Kidney epithelial cell (primary cell): ENCODE measurements around the gene USP9X. TPM values are rescaled to one million over a fixed set of nuclear protein-coding genes. Genes with fewer than 3 reads are reported as not detected.
"Not testable (repeated sequence)": the region's sequence is repeated elsewhere in the genome, so short reads cannot be mapped to it uniquely, and the experiment has no call there.

Experiments used
- DNase-seq: peaks from one replicate; pipeline ENCODE4 v3.0.0-alpha.2; 2010; ENCODE audit warnings: low read depth
- H3K27me3 ChIP-seq: 2 replicates; pipeline ENCODE4 v1.6.0; 2011; ENCODE audit warnings: low read length; ENCODE audit not compliant: control insufficient read depth, insufficient read depth
- H3K36me3 ChIP-seq: 2 replicates; pipeline ENCODE4 v1.5.1; 2011; ENCODE audit warnings: low read length; ENCODE audit not compliant: control insufficient read depth, insufficient read depth
- H3K4me3 ChIP-seq: 2 replicates; pipeline ENCODE4 v1.5.1; 2011; ENCODE audit warnings: low read depth, mild to moderate bottlenecking, control low read depth, low read length
- CTCF ChIP-seq: IDR thresholded peaks from 2 replicates; pipeline ENCODE4 v1.5.1; 2011; ENCODE audit warnings: mild to moderate bottlenecking, moderate library complexity, low read length, control low read depth, inconsistent platforms; ENCODE audit not compliant: insufficient read depth, poor library complexity, severe bottlenecking
- total RNA-seq: library from RNA; depleted of rRNA; stranded (reverse); fragments of >200 nt; gene quantifications from 2 replicates; pipeline ENCODE4 v1.2.3, GENCODE V29; 2015

The USP9X gene
- total RNA-seq, 1 donor from 2014 or later: 53.7 TPM

- peaks cover 2% of the 10 kb centered on the region for H3K36me3 ChIP-seq
- no peak for TF ChIP-seq CTCF
Measured at GRCh38 chrX:41177297-41177696, 92.1 kb downstream of the USP9X start.

GRCh38 chrX:41178201-41178600 lies 93.0 kb downstream of the USP9X start:
- H3K27me3 ChIP-seq: no peaks in the 10 kb centered on the region
- H3K4me3 ChIP-seq: no peak overlapping the region
- no peak for DNase-seq
- peaks cover 2% of the 10 kb centered on the region for H3K36me3 ChIP-seq
- TF ChIP-seq CTCF: no peak

More at GRCh38 chrX:41177297-41177696, 92.1 kb downstream of the USP9X start:
- H3K4me3 ChIP-seq: no peak overlapping the region
- no peak for DNase-seq
- H3K27me3 ChIP-seq: no peaks in the 10 kb centered on the region

GRCh38 chrX:41180194-41180908 lies 95.1 kb downstream of the USP9X start:
- Histone ChIP-seq H3K36me3 (peaks cover 2% of the 10 kb centered on the region), H3K27me3 (no peaks in the 10 kb centered on the region), H3K4me3 (no peak overlapping the region)
- TF ChIP-seq CTCF: peak; percentile 80
- DNase-seq: peak; percentile 32

DNA sequence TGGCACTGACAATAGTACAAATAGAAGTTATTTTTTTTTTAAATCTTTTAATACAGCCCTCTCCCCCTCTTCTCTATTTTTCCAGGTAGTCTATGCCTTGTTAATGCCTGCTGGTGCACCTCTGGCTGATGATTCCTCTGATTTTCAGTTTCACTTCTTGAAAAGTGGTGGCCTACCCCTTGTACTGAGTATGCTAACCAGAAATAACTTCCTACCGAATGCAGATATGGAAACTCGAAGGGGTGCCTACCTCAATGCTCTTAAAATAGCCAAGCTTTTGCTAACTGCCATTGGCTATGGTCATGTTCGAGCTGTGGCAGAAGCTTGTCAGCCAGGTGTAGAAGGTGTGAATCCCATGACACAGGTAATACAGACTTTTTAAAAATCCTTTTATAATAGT lies 99.1 kb downstream of the USP9X start:
- TF ChIP-seq CTCF: no peak
- Histone ChIP-seq H3K27me3 (no peaks in the 10 kb centered on the region), H3K4me3 (no peak overlapping the region), H3K36me3 (peaks cover 2% of the 10 kb centered on the region)
- DNase-seq: no peak

- H3K36me3 ChIP-seq, H3K27me3 ChIP-seq, H3K4me3 ChIP-seq, DNase-seq: not testable (repeated sequence)
Measured at GRCh38 chrX:41186946-41187345, 101.7 kb downstream of the USP9X start.

DNA sequence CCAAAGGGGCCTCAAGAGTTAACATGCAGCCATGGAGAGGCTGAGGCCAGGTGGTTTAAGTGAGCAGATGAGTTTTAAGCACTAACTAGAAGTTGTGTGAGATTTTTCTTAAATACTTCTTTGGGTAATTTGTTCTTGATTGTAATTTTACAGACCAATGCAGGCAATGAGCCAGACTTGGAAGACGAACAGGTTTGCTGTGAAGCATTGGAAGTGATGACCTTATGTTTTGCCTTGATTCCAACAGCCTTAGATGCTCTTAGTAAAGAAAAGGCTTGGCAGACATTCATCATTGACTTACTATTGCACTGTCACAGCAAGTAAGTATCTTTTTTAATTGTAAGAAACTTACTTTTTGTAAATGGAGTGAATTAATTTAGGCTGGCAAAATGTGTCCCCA lies 103.9 kb downstream of the USP9X start:
- Histone ChIP-seq H3K4me3 (no peak overlapping the region), H3K36me3 (no peaks in the 10 kb centered on the region), H3K27me3 (no peaks in the 10 kb centered on the region)
- no peak for TF ChIP-seq CTCF
- no peak for DNase-seq
